GM18517 (cell line): Measurements from ENCODE around the gene CEP170.
A peak's percentile ranks its signal among the peaks of the same experiment; 100 is the strongest.

Experiments
- ATAC-seq: cut with Tn5 transposase; IDR thresholded peaks from one replicate; pipeline ENCODE4 v1.9.1; 2021; ENCODE audit warnings: mild to moderate bottlenecking, moderate library complexity; ENCODE audit not compliant: unreplicated experiment

CEP170 gene

GRCh38 chr1:243268751-243269460 lies 13.8 kb upstream of the CEP170 start:
- ATAC-seq: no peak

- ATAC-seq: no peak
Measured at GRCh38 chr1:243267914-243268653, 13.0 kb upstream of the CEP170 start.

GRCh38 chr1:243267471-243267880 lies 12.4 kb upstream of the CEP170 start:
- no peak for ATAC-seq

GRCh38 chr1:243266231-243266630 lies 11.2 kb upstream of the CEP170 start:
- ATAC-seq: no peak

- no peak for ATAC-seq
Measured at GRCh38 chr1:243264717-243265116, 9.6 kb upstream of the CEP170 start.

GRCh38 chr1:243261390-243261789 lies 6.3 kb upstream of the CEP170 start:
- no peak for ATAC-seq

GRCh38 chr1:243260221-243260880 lies 5.3 kb upstream of the CEP170 start:
- no peak for ATAC-seq

- ATAC-seq: no peak
Measured at GRCh38 chr1:243258731-243259130, 3.6 kb upstream of the CEP170 start.

- no peak for ATAC-seq
Measured at GRCh38 chr1:243257189-243257588, 2.1 kb upstream of the CEP170 start.

- ATAC-seq: no peak
Measured at GRCh38 chr1:243256590-243256989, 1.5 kb upstream of the CEP170 start.

GRCh38 chr1:243255791-243256512 lies 871 bp upstream of the CEP170 start, which contains the start of gene SDCCAG8:
SDCCAG8 (plus strand) TSS chr1:243256041; CDS start chr1:243256174, 133 bp downstream.
- ATAC-seq: peak; percentile 76

GRCh38 chr1:243254233-243254926 lies 701 bp downstream of the CEP170 start:
- ATAC-seq: no peak

- ATAC-seq: no peak
Measured at GRCh38 chr1:243253926-243254232, 1.2 kb downstream of the CEP170 start.

- ATAC-seq: no peak
Measured at GRCh38 chr1:243253211-243253925, 1.7 kb downstream of the CEP170 start.

GRCh38 chr1:243251539-243251938 lies 3.5 kb downstream of the CEP170 start:
- no peak for ATAC-seq

GRCh38 chr1:243250102-243250501 lies 5.0 kb downstream of the CEP170 start:
- no peak for ATAC-seq

GRCh38 chr1:243249214-243249613 lies 5.9 kb downstream of the CEP170 start:
- ATAC-seq: no peak

GRCh38 chr1:243247901-243248300 lies 7.2 kb downstream of the CEP170 start:
- ATAC-seq: no peak

- no peak for ATAC-seq
Measured at GRCh38 chr1:243246916-243247315, 8.2 kb downstream of the CEP170 start.

GRCh38 chr1:243244432-243244841 lies 10.6 kb downstream of the CEP170 start:
- ATAC-seq: peak; percentile 75
